OCI-LY1 (cell line): ENCODE measurements around the gene MACROD2.

Experiments used
- H2AFZ ChIP-seq: fragments of 200-600 bp; sonication (generic), shearing (Covaris generic); 2 replicates; pipeline ENCODE4 v1.6.0; 2014; ENCODE audit warnings: antibody characterized with exemption, mild to moderate bottlenecking, low read length
- H3F3A ChIP-seq: fragments of 200-600 bp; sonication (generic), shearing (Covaris generic); 2 replicates; pipeline ENCODE4 v1.6.0; 2014; ENCODE audit warnings: mild to moderate bottlenecking, antibody characterized with exemption, low read length, moderate library complexity; ENCODE audit not compliant: insufficient read depth
- H3K27ac ChIP-seq: fragments of 200-600 bp; sonication (generic); 2 replicates; pipeline ENCODE4 v1.5.1; 2014; ENCODE audit warnings: low read length, mixed run types, mild to moderate bottlenecking, low read depth; ENCODE audit not compliant: poor library complexity, severe bottlenecking
- H3K27me3 ChIP-seq: fragments of 200-600 bp; sonication (generic); 2 replicates; pipeline ENCODE4 v1.6.0; 2014; ENCODE audit warnings: antibody characterized with exemption, mild to moderate bottlenecking, low read length, moderate library complexity; ENCODE audit not compliant: insufficient read depth
- H3K36me3 ChIP-seq: fragments of 200-600 bp; sonication (generic); 2 replicates; pipeline ENCODE4 v1.6.1; 2014; ENCODE audit warnings: mild to moderate bottlenecking, antibody characterized with exemption, low read length, moderate library complexity, mixed read lengths; ENCODE audit not compliant: insufficient read depth
- H3K4me1 ChIP-seq: fragments of 200-600 bp; sonication (generic); 2 replicates; pipeline ENCODE4 v1.5.1; 2014; ENCODE audit warnings: mild to moderate bottlenecking, low read length, moderate library complexity; ENCODE audit not compliant: insufficient read depth, severe bottlenecking
- H3K4me2 ChIP-seq: fragments of 200-600 bp; sonication (generic), shearing (Covaris generic); 2 replicates; pipeline ENCODE4 v1.6.1; 2014; ENCODE audit warnings: low read length
- H3K4me3 ChIP-seq: fragments of 200-600 bp; sonication (generic); 2 replicates; pipeline ENCODE4 v1.5.1; 2014; ENCODE audit warnings: low read length, low read depth, mild to moderate bottlenecking, mixed read lengths; ENCODE audit not compliant: poor library complexity, severe bottlenecking
- H3K79me2 ChIP-seq: fragments of 200-600 bp; shearing (Covaris generic); 2 replicates; pipeline ENCODE4 v1.6.1; 2016; ENCODE audit warnings: mixed run types, low read length, mixed read lengths; ENCODE audit not compliant: insufficient read depth
- H3K9ac ChIP-seq: fragments of 200-600 bp; sonication (generic), shearing (Covaris generic); 2 replicates; pipeline ENCODE4 v1.6.1; 2014; ENCODE audit warnings: mild to moderate bottlenecking, low read length, mixed read lengths
- H3K9me2 ChIP-seq: fragments of 200-600 bp; sonication (generic), shearing (Covaris generic); 2 replicates; pipeline ENCODE4 v1.6.1; 2014; ENCODE audit warnings: low read depth, mild to moderate bottlenecking, low read length, mixed read lengths
- H3K9me3 ChIP-seq: fragments of 200-600 bp; shearing (Covaris generic); 2 replicates; pipeline ENCODE4 v1.6.1; 2014; ENCODE audit warnings: low read length, mixed read lengths
- H4K20me1 ChIP-seq: fragments of 200-600 bp; sonication (generic), shearing (Covaris generic); 2 replicates; pipeline ENCODE4 v1.6.0; 2016; ENCODE audit warnings: mild to moderate bottlenecking, low read length; ENCODE audit not compliant: insufficient read depth
- CTCF ChIP-seq: fragments of 200-600 bp; sonication (generic), shearing (Covaris generic); IDR thresholded peaks from 2 replicates; pipeline ENCODE4 v1.5.1; 2017; ENCODE audit warnings: mild to moderate bottlenecking, antibody characterized with exemption, low read length, moderate library complexity, mixed read lengths
- EZH2 ChIP-seq: fragments of 200-600 bp; sonication (generic), shearing (Covaris generic); IDR thresholded peaks from 2 replicates; pipeline ENCODE4 v1.8.0; 2017; ENCODE audit warnings: borderline replicate concordance, mixed run types, mild to moderate bottlenecking, antibody characterized with exemption, low read length, moderate library complexity, mixed read lengths

MACROD2 gene

GRCh38 chr20:15789079-15789478, 1793.8 kb downstream of the MACROD2 start:
- Histone ChIP-seq H3K27me3 (no peaks in the 10 kb centered on the region), H3K4me2 (no peak overlapping the region), H4K20me1 (no peaks in the 10 kb centered on the region), H3K4me3 (no peak overlapping the region), H3K36me3 (no peaks in the 10 kb centered on the region), H3K27ac (no peak overlapping the region), H3K9me2 (no peaks in the 10 kb centered on the region), H3K4me1 (no peaks in the 10 kb centered on the region), H3K9ac (no peak overlapping the region), H3K79me2 (no peaks in the 10 kb centered on the region), H2AFZ (no peak overlapping the region), H3F3A (no peaks in the 10 kb centered on the region), H3K9me3 (no peaks in the 10 kb centered on the region)
- TF ChIP-seq EZH2 = no peak
- no peak for TF ChIP-seq CTCF

DNA sequence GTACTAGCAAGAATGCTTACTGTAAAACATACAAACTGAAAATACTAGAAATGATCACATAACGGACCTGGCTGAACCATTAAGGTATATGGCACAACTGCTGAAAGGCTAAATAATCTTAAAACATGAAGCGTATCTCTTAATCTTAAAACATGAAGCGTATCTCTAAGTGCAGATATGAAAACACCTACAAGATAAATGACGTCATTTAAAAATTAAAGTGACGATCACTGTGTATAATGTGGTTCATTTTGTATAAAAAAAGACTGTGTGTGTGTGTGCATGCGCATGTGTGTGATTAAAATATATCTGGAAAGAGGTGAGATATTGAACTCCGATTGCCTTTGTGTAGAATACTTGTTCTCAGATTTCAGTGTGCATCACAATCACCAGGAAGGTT, 1797.5 kb downstream of the MACROD2 start:
- TF ChIP-seq EZH2 (no peak), CTCF (no peak)
- Histone ChIP-seq H3F3A (no peaks in the 10 kb centered on the region), H4K20me1 (no peaks in the 10 kb centered on the region), H3K79me2 (no peaks in the 10 kb centered on the region), H3K36me3 (no peaks in the 10 kb centered on the region), H3K27ac (no peak overlapping the region), H3K9ac (no peak overlapping the region), H3K4me3 (no peak overlapping the region), H3K9me2 (no peaks in the 10 kb centered on the region), H3K27me3 (no peaks in the 10 kb centered on the region), H3K9me3 (no peaks in the 10 kb centered on the region), H3K4me1 (no peaks in the 10 kb centered on the region), H3K4me2 (no peak overlapping the region), H2AFZ (no peak overlapping the region)

DNA sequence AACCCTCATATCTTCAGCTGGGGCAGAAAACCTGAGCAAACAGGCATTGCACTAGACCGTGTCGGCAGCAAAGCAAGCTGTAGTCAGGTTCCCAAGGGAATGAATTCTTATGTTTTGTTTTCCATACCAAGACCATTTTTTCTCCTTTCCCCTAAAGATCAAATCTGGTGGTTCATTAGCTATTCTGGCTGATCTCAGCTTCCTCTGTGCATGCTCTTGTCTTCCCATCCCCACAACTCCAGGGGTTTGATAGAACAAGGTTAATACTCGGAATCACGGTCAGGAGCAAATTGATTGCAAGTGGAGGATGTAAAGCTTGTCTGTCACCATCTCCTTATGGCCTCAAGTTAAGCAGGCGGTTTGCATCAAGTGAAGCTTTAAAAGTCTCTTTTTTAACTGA, 1799.1 kb downstream of the MACROD2 start:
- no peak overlapping the region for H3K9ac ChIP-seq
- no peaks in the 10 kb centered on the region for H4K20me1 ChIP-seq
- TF ChIP-seq EZH2 (no peak), CTCF (no peak)
- H3K4me3 ChIP-seq = no peak overlapping the region
- H3K36me3 ChIP-seq = no peaks in the 10 kb centered on the region
- H3K79me2 ChIP-seq = no peaks in the 10 kb centered on the region
- no peaks in the 10 kb centered on the region for H3K4me1 ChIP-seq
- no peak overlapping the region for H3K4me2 ChIP-seq
- H2AFZ ChIP-seq = no peak overlapping the region
- no peaks in the 10 kb centered on the region for H3K27me3 ChIP-seq
- H3K27ac ChIP-seq = no peak overlapping the region
- no peaks in the 10 kb centered on the region for H3K9me2 ChIP-seq
- no peaks in the 10 kb centered on the region for H3F3A ChIP-seq
- H3K9me3 ChIP-seq = no peaks in the 10 kb centered on the region
